HCT116 (cell line): ENCODE data around the gene GRIA1. TPM values are rescaled to one million over a fixed set of nuclear protein-coding genes. Genes with fewer than 3 reads are reported as not detected.

Experiments
- ATAC-seq: fragments of 200-7000 bp; cut with Tn5 transposase; 2 replicates; pipeline ENCODE4 v1.9.1; 2020; ENCODE audit warnings: mild to moderate bottlenecking, moderate library complexity
- BruUV-seq: library from RNA; stranded (reverse); fragments of 400-500 nt; replicated peaks from 2 replicates; lab custom pipeline; 2021; lab: Mats Ljungman, UMichigan
- CTCF ChIA-PET: fragments of 300-600 bp; sonication (Branson Sonifier 250); formaldehyde crosslinking; loops from one replicate; lab custom pipeline; 2021; ENCODE audit warnings: antibody characterized with exemption; lab: Charles Lee
- POLR2A ChIA-PET: fragments of 300-600, 350-600 bp; sonication (Branson Sonifier 250); formaldehyde crosslinking; loops from one replicate; lab custom pipeline; 2021; ENCODE audit warnings: antibody characterized with exemption; lab: Charles Lee
- RAD21 ChIA-PET, 2 experiments: fragments of 300-600 bp; sonication (Branson Sonifier 250); formaldehyde crosslinking; loops; one replicate each; lab custom pipeline; 2023; ENCODE audit warnings: low total read pairs in 2 of 2; ENCODE audit not compliant: uncharacterized antibody in 2 of 2, unreplicated experiment in 2 of 2, low non-redundant PET in 1 of 2; lab: Charles Lee
- DNase-seq: peaks from one replicate; pipeline ENCODE4 v3.0.0-alpha.2; 2010; ENCODE audit warnings: low read depth, low spot score
- H2AFZ ChIP-seq: fragments of 200-600 bp; shearing (Covaris generic), sonication (generic); 2 replicates; pipeline ENCODE4 v1.6.1; 2017; ENCODE audit warnings: low read depth, mixed run types, mixed read lengths, antibody characterized with exemption, low read length; ENCODE audit not compliant: poor library complexity, severe bottlenecking
- H3K27ac ChIP-seq: 2 replicates; pipeline ENCODE4 v1.5.1; 2012; ENCODE audit warnings: low read depth, low read length
- H3K27me3 ChIP-seq: fragments of 200-600 bp; sonication (generic); 2 replicates; pipeline ENCODE4 v1.6.1; 2016; ENCODE audit warnings: mixed run types, low read length, mixed read lengths; ENCODE audit not compliant: insufficient read depth
- H3K36me3 ChIP-seq, 2 experiments: fragments of 200-500 bp in 1 of 2; fragments of 200-600 bp in 1 of 2; sonication (Bioruptor generic) in 1 of 2; sonication (generic) in 1 of 2; 2 replicates each; pipeline versions ENCODE4 v1.5.1 to v1.6.1; 2014 to 2016; ENCODE audit warnings: low read length in 2 of 2, inconsistent platforms in 1 of 2, mixed read lengths in 1 of 2, mixed run types in 1 of 2; ENCODE audit not compliant: insufficient read depth in 2 of 2, control insufficient read depth in 1 of 2
- H3K4me1 ChIP-seq, 2 experiments: fragments of 200-600 bp in 1 of 2; sonication (generic) in 1 of 2; 2 replicates each; pipeline versions ENCODE4 v1.5.1 to v1.6.1; 2012 to 2017; ENCODE audit warnings: low read length in 2 of 2, inconsistent platforms in 1 of 2, mild to moderate bottlenecking in 1 of 2, mixed read lengths in 1 of 2, mixed run types in 1 of 2, moderate library complexity in 1 of 2; ENCODE audit not compliant: insufficient read depth in 2 of 2, control insufficient read depth in 1 of 2
- H3K4me2 ChIP-seq: fragments of 200-600 bp; sonication (generic); 2 replicates; pipeline ENCODE4 v1.6.1; 2017; ENCODE audit warnings: mixed run types, low read length, mixed read lengths
- H3K4me3 ChIP-seq, 2 experiments: fragments of 200-600 bp in 1 of 2; sonication (generic) in 1 of 2; replicated peaks in 1 of 2; 2 replicates each; pipeline ENCODE4 v1.5.1; 2011 to 2016; ENCODE audit warnings: low read length in 2 of 2, control low read depth in 1 of 2, low read depth in 1 of 2, mild to moderate bottlenecking in 1 of 2, mixed read lengths in 1 of 2, mixed run types in 1 of 2
- H3K79me2 ChIP-seq: fragments of 200-600 bp; sonication (generic); 2 replicates; pipeline ENCODE4 v1.6.1; 2017; ENCODE audit warnings: mild to moderate bottlenecking, mixed run types, low read length, moderate library complexity, mixed read lengths; ENCODE audit not compliant: insufficient read depth
- H3K9ac ChIP-seq: fragments of 200-600 bp; sonication (generic); 2 replicates; pipeline ENCODE4 v1.6.1; 2016; ENCODE audit warnings: low read length, mixed read lengths
- H3K9me2 ChIP-seq: fragments of 200-600 bp; sonication (generic), shearing (Covaris generic); 2 replicates; pipeline ENCODE4 v1.6.1; 2017; ENCODE audit warnings: mixed run types, mild to moderate bottlenecking, moderate library complexity; ENCODE audit not compliant: insufficient read depth
- H3K9me3 ChIP-seq, 2 experiments: fragments of 200-500 bp in 1 of 2; fragments of 200-600 bp in 1 of 2; sonication (Bioruptor generic) in 1 of 2; sonication (generic) in 1 of 2; 2 replicates each; pipeline ENCODE4 v1.6.1; 2014 to 2017; ENCODE audit warnings: low read length in 2 of 2, mixed read lengths in 2 of 2, inconsistent platforms in 1 of 2, low read depth in 1 of 2, mild to moderate bottlenecking in 1 of 2, mixed run types in 1 of 2, moderate library complexity in 1 of 2; ENCODE audit not compliant: control insufficient read depth in 1 of 2, insufficient read depth in 1 of 2
- H4K20me1 ChIP-seq: fragments of 200-600 bp; sonication (generic), shearing (Covaris generic); 2 replicates; pipeline ENCODE4 v1.6.1; 2017; ENCODE audit warnings: mixed run types, mild to moderate bottlenecking, moderate library complexity; ENCODE audit not compliant: insufficient read depth
- CBX3 ChIP-seq: IDR thresholded peaks from 2 replicates; pipeline ENCODE4 v1.6.1; 2012; ENCODE audit warnings: low read depth
- CEBPB ChIP-seq: IDR thresholded peaks from 2 replicates; pipeline ENCODE4 v1.6.1; 2012; ENCODE audit warnings: low read depth
- EGR1 ChIP-seq: IDR thresholded peaks from 2 replicates; pipeline ENCODE4 v1.6.1; 2012; ENCODE audit warnings: low read depth
- ELF1 ChIP-seq: IDR thresholded peaks from 2 replicates; pipeline ENCODE4 v1.6.1; 2012; ENCODE audit warnings: low read depth, borderline replicate concordance
- EZH2 ChIP-seq: fragments of 200-600 bp; sonication (generic); IDR thresholded peaks from 2 replicates; pipeline ENCODE4 v1.6.1; 2017; ENCODE audit warnings: antibody characterized with exemption, mixed run types
- EZH2phosphoT487 ChIP-seq: fragments of 200-600 bp; IDR thresholded peaks from 2 replicates; pipeline ENCODE4 v1.6.1; 2018; ENCODE audit warnings: antibody characterized with exemption, borderline replicate concordance
- FOSL1 ChIP-seq: IDR thresholded peaks from 2 replicates; pipeline ENCODE4 v1.6.1; 2012; ENCODE audit warnings: low read depth
- POLR2AphosphoS5 ChIP-seq: IDR thresholded peaks from 2 replicates; pipeline ENCODE4 v1.6.1; 2011; ENCODE audit warnings: mild to moderate bottlenecking, low read depth, low read length, moderate library complexity
- SIN3A ChIP-seq: IDR thresholded peaks from 2 replicates; pipeline ENCODE4 v1.6.1; 2012; ENCODE audit warnings: low read depth
- SP1 ChIP-seq: IDR thresholded peaks from 2 replicates; pipeline ENCODE4 v1.6.1; 2012; ENCODE audit warnings: low read depth
- SRF ChIP-seq: IDR thresholded peaks from 2 replicates; pipeline ENCODE4 v1.6.1; 2012; ENCODE audit warnings: low read depth
- TCF7L2 ChIP-seq: IDR thresholded peaks from 2 replicates; pipeline ENCODE4 v1.7.0; 2011; ENCODE audit warnings: borderline replicate concordance, inconsistent platforms; ENCODE audit not compliant: insufficient read depth, insufficient read length; ENCODE audit errors: extremely low read depth
- YY1 ChIP-seq: IDR thresholded peaks from 2 replicates; pipeline ENCODE4 v1.6.1; 2011; ENCODE audit warnings: low read length, low read depth, moderate library complexity, mild to moderate bottlenecking; ENCODE audit not compliant: insufficient replicate concordance; ENCODE audit errors: extremely low read depth
- ZFX ChIP-seq: fragments of 450-650 bp; IDR thresholded peaks from 2 replicates; pipeline ENCODE4 v1.6.1; 2017
- intact Hi-C: fragments of 100-400 bp; cut with micrococcal nuclease; formaldehyde crosslinking; loops from 2 replicates; pipeline ENCODE4 v1.10.0; 2022
- total RNA-seq: library from RNA; stranded (reverse); gene quantifications from one replicate; pipeline ENCODE4 v1.2.1, GENCODE V29; 2021; ENCODE audit not compliant: unreplicated experiment
- TF ChIP-seq, protein P1 (sequence below): IDR thresholded peaks from 2 replicates; pipeline ENCODE4 v1.6.1; 2011; ENCODE audit warnings: mild to moderate bottlenecking, low read length, moderate library complexity; ENCODE audit not compliant: insufficient replicate concordance; ENCODE audit errors: extremely low read depth
- TF ChIP-seq, protein P2 (sequence below): IDR thresholded peaks from 2 replicates; pipeline ENCODE4 v1.6.1; 2012
- TF ChIP-seq, protein P3 (sequence below): IDR thresholded peaks from 2 replicates; pipeline ENCODE4 v1.6.1; 2012; ENCODE audit warnings: low read depth

Gene GRIA1
- total RNA-seq, 1 experiment from 2014 or later: not detected

DNA sequence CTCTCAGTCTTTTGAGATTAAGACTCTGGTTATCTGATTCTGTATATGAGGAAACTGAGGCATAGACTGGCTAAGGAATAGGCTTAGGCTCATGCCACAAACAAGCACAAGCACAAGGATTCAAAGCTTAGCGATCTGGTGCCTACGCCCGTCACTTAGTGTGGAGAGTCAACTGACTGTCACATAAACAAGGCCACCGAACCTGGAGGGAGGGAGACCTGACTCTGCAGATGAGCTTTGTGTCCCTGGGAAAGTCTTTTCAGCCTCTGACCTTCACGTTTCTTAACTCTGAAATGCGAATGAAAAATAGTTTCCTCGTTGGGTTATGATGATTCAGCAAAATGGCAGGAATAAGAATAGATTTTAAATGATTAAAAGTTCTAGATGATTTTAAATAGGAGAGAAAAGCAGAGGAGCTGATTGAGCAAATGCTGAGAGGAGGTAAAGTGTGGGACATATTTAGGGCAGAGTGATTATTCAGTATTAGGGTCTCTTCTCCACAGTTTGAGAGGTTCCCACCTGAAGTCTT is 135.4 kb downstream of the GRIA1 start (continued):
- TF ChIP-seq SRF: no peak

DNA sequence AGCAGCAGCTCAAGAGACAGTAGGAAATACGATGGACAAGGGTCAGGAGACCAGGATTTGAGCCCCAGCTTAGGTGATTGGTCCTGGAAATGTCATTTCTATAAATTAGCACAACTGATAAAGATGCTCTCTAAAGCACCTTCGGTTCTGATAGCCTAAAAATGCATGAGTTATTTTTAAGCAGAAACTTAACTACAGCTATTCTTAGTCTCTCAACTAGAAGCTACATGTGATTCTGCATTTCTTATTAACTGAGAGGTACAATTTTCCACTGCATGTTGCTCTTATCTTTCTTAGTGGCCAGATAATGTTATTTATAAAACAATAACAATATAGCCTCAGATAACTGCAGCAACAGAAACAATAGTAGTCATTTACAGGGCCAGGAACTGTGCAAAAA is 136.4 kb downstream of the GRIA1 start:
- Histone ChIP-seq H3K4me3 (no peak overlapping the region), H3K9ac (no peak overlapping the region), H3K36me3 (no peaks in the 10 kb centered on the region), H3K27me3 (no peaks in the 10 kb centered on the region), H3K9me3 (no peaks in the 10 kb centered on the region), H4K20me1 (no peaks in the 10 kb centered on the region), H3K4me2 (no peak overlapping the region), H3K79me2 (no peaks in the 10 kb centered on the region), H3K4me1 (peaks cover 0 to 16% of the 10 kb centered on the region in 2 experiments; a peak in 2 of 4 replicates), H3K9me2 (no peaks in the 10 kb centered on the region), H3K27ac (no peak overlapping the region), H2AFZ (no peak overlapping the region)
- ChIA-PET CTCF (no interaction called here), POLR2A (no interaction called here), RAD21 (no interaction called here)
- TF ChIP-seq ZFX (no peak), SP1 (no peak), SIN3A (no peak), TCF7L2 (no peak), CBX3 (no peak), CEBPB (no peak), EGR1 (no peak), YY1 (no peak), EZH2 (no peak), ELF1 (no peak), FOSL1 (no peak), EZH2phosphoT487 (no peak), POLR2AphosphoS5 (no peak)
- TF ChIP-seq, protein P1, sequence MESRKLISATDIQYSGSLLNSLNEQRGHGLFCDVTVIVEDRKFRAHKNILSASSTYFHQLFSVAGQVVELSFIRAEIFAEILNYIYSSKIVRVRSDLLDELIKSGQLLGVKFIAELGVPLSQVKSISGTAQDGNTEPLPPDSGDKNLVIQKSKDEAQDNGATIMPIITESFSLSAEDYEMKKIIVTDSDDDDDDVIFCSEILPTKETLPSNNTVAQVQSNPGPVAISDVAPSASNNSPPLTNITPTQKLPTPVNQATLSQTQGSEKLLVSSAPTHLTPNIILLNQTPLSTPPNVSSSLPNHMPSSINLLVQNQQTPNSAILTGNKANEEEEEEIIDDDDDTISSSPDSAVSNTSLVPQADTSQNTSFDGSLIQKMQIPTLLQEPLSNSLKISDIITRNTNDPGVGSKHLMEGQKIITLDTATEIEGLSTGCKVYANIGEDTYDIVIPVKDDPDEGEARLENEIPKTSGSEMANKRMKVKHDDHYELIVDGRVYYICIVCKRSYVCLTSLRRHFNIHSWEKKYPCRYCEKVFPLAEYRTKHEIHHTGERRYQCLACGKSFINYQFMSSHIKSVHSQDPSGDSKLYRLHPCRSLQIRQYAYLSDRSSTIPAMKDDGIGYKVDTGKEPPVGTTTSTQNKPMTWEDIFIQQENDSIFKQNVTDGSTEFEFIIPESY: no peak
- TF ChIP-seq, protein P2, sequence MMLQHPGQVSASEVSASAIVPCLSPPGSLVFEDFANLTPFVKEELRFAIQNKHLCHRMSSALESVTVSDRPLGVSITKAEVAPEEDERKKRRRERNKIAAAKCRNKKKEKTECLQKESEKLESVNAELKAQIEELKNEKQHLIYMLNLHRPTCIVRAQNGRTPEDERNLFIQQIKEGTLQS: no peak
- TF ChIP-seq, protein P3, sequence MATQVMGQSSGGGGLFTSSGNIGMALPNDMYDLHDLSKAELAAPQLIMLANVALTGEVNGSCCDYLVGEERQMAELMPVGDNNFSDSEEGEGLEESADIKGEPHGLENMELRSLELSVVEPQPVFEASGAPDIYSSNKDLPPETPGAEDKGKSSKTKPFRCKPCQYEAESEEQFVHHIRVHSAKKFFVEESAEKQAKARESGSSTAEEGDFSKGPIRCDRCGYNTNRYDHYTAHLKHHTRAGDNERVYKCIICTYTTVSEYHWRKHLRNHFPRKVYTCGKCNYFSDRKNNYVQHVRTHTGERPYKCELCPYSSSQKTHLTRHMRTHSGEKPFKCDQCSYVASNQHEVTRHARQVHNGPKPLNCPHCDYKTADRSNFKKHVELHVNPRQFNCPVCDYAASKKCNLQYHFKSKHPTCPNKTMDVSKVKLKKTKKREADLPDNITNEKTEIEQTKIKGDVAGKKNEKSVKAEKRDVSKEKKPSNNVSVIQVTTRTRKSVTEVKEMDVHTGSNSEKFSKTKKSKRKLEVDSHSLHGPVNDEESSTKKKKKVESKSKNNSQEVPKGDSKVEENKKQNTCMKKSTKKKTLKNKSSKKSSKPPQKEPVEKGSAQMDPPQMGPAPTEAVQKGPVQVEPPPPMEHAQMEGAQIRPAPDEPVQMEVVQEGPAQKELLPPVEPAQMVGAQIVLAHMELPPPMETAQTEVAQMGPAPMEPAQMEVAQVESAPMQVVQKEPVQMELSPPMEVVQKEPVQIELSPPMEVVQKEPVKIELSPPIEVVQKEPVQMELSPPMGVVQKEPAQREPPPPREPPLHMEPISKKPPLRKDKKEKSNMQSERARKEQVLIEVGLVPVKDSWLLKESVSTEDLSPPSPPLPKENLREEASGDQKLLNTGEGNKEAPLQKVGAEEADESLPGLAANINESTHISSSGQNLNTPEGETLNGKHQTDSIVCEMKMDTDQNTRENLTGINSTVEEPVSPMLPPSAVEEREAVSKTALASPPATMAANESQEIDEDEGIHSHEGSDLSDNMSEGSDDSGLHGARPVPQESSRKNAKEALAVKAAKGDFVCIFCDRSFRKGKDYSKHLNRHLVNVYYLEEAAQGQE: no peak
- DNase-seq: no peak
- intact Hi-C loops: no loop called here
- BruUV-seq: no TSS peak
- no peak for ATAC-seq
